B cell (primary cell): ENCODE measurements around the gene ZNF503.

Experiments
- EZH2 ChIP-seq: IDR thresholded peaks from 2 replicates; pipeline ENCODE4 v1.6.1; 2012; ENCODE audit warnings: borderline replicate concordance, low read depth, mild to moderate bottlenecking, moderate library complexity, low read length; ENCODE audit not compliant: insufficient read depth, poor library complexity, severe bottlenecking
- TF ChIP-seq, protein P1 (sequence below): fragments of 200-600 bp; IDR thresholded peaks from one replicate; pipeline ENCODE4 v1.8.0; 2022; ENCODE audit warnings: antibody characterized with exemption, mild to moderate bottlenecking

GRCh38 chr10:75418712-75419111 lies 17.1 kb upstream of the ZNF503 start:
- TF ChIP-seq, protein P1, sequence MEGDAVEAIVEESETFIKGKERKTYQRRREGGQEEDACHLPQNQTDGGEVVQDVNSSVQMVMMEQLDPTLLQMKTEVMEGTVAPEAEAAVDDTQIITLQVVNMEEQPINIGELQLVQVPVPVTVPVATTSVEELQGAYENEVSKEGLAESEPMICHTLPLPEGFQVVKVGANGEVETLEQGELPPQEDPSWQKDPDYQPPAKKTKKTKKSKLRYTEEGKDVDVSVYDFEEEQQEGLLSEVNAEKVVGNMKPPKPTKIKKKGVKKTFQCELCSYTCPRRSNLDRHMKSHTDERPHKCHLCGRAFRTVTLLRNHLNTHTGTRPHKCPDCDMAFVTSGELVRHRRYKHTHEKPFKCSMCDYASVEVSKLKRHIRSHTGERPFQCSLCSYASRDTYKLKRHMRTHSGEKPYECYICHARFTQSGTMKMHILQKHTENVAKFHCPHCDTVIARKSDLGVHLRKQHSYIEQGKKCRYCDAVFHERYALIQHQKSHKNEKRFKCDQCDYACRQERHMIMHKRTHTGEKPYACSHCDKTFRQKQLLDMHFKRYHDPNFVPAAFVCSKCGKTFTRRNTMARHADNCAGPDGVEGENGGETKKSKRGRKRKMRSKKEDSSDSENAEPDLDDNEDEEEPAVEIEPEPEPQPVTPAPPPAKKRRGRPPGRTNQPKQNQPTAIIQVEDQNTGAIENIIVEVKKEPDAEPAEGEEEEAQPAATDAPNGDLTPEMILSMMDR, result no peak
- no peak for TF ChIP-seq EZH2
